Fibroblast of skin of right biceps (primary cell): ENCODE data around the gene DDT.
"Not testable (repeated sequence)": the region's sequence is repeated elsewhere in the genome, so short reads cannot be mapped to it uniquely, and the experiment has no call there.

ENCODE experiments used
- DNase-seq: peaks from one replicate; pipeline ENCODE4 v3.0.0-alpha.2; 2013

DDT gene

DNA sequence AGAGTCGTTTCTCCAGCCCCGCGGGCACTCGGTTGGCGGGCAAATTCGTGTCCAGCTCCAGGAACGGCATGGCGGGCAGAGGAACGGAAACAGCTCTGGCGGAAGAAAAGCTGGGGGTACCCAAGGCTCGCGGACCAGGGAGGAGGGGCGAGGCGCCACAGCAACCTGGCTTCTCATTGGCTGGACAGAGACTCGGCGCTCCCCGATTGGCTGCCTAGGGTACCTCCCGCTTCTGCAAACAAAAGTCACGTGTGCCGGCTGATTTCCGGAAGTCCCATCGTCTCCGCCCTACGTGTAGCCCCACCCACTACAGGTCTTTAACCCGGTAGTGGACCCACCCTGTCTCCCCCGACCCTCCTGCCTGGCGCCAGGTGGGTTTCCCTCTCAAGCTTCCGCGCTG lies at the start of gene DDT:
Gene DDT (minus strand): TSS at position 97 of the 400 bp plus-strand sequence. CDS start 27 bp downstream, at position 70.
- DNase-seq, result not testable (repeated sequence)

DNA sequence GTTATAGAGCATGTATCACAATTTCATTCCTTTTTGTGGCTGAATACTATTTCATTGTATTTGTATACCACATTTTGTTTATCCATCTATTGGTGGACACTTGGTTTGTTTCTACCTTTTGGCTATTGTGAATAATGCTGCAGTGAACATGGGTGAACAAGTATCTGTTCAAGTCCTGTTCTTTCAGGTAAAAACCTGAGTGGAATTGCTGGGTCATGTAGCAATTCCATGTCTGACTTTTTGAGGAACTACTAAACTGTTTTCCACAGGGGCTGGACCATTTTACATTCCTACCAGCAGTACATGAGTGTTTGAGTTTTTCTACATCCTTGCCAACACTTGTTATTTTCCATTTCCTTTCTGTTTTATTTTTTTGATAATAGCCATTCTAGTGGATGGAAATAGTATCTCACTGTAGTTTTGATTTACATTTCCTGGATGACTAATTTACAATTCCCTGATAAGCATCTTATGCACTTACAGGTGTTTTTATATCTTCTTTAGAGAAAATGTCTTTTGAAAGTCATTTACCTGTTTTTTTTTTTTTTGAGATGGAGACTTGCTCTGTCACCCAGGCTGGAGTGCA lies 49.1 kb upstream of the DDT start:
- DNase-seq, result no peak

DNA sequence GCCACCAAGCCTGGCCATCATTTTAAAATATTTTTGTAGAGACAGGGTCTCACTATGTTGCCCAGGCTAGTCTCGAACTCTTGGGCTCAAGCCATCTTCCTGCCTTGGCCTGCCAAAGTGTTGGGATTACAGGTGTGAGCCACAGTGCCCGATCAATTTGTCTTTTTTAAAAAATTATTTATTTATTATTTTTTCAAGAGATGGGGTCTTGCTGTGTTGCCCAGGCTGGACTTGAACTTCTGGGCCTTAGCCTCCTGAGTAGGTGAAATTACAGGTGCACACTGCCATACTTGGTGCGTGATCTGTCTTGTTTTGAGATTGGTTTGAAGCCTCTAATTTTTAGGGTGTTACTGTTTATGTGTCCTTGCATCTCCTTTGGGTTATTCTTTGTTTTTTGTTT lies 47.1 kb upstream of the DDT start:
- no peak for DNase-seq

DNA sequence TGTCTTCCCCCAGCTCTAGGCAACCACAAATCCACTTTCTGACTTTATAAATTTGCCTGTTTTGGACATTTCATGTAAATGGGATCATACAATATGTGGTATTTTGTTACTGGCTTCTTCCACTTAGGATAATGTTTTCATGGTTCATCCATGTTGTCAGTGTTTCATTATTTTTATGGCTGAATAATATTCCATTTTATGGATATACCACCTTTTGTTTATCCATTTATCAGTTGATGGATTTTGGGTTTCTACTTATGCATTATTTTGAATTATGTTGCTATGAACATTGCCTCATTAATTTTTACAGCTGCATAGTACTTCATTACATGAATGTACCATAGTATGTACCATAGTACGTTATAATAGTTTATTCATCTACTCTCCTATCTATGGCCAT lies 41.9 kb upstream of the DDT start:
- no peak for DNase-seq

DNA sequence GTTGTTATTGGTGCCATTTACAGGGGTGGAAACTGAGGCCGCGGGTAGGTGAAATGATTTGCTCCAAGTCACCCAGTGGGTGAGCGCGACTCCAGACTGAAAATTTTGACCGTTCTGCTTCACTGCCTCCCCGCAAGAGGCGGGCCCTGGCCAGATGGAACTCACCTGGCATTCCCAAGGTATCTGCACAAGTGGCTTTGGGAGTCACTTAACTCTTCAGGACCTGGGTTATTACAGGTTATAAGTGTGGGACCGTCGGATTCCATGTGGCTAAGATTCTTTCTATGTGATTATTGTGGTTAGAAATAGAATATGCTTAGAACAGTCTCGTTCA lies 37.5 kb upstream of the DDT start:
- no peak for DNase-seq

DNA sequence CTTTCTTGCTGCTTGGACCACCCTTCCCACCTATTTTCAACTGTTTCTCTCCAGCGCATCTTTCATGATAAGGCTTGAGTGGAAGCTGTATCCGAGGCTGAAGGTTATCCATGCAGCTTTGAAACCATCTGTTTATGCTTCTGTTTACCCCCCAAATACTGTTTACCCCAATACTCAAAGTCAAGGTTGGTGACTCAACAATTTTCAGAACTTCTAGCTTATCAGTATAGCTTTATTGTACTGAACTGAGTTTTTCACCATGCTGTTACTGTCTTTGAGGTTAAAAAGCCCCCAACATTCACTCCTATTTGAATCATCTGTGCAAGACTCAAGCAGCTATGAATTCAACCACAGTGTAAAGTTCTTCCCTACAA lies 35.8 kb upstream of the DDT start:
- DNase-seq, result no peak

DNA sequence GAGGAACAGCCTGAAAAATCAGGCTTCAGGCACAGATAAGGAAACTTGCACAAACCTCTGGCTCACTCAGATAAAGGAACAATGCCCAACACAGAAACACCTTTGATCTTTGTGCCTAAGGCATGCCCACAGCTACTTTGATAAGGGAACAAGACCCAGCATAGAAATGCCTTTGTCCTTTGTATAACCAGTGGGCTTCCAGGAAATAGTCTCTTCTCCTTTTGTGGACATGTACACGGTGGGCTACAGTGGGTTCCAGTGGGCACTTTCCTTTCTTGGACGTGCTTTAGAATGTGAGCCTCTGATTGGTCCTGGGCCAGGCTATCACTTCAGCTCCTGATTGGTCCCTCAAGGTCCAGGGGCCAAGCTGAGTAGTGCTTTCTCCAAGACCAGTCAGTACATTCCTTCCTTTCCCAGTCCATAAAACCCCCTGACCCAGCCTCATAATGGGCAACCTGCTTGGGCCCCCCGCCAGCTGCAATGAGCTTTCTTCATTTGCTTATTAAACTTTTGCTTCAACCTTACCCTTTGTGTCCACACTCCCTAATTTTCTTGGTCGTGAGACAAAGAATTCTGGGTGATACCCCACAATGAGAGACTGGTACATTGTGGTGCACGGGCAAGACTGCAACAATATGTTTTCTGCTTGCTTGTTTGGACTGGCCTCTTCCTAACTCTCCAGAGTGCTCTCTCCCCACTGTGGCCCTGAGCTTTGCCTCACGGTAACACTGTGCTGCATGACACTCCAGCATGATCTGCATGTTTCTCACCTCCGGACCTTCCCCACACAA lies 35.2 kb upstream of the DDT start:
- DNase-seq, result no peak

DNA sequence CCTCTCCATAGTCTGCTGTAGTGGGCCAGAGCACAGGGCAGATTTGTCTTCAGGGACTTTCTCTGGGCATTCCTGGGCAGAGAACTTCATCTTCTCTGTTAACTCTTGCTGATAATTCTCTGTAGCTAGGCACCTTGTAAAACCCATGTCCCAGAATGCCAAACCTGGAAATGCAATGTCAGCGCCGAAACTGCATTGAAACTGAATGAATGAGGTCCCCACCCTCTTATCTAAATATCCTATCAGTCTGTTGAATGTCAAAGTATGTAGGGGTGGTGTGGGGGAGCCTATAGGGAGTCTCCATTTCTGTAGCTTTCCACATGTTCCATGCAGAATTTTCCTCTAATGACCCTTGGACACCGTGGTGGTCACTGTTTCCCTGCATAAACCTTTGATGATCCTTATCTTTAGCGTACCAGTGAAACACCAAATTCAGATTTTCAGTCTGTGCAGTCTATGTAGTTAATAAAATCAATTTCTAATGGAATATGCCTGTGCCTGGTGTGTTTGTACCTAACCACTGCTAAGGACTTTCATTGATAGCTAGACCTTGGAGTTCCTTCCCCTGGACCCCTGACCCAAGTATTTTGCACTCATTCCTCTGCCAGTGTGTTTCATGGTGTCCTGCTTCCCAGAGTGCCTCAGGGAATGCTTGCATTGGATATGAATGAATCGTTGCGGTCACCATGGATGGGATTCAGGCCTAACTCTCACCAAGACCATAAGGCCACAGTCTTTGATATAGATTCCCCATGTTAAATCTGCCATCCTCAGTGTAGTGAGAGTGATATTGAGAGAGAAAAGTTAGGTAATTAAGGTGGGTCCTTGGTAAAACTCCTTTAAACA lies 34.4 kb upstream of the DDT start:
- no peak for DNase-seq

DNA sequence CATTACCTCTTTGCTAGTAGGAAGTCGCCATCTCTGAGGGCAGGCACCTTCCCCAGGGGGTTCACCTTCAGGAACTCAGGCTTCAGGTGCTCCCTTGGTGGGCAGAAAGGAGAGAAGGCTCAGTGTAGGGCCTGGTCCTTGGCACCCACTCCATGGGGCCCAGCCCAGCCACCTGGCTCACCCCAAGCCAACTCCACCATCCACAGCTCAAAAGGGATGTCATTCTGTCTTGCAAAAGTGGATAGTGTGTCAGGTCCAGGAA lies 33.7 kb upstream of the DDT start:
- DNase-seq, result no peak

DNA sequence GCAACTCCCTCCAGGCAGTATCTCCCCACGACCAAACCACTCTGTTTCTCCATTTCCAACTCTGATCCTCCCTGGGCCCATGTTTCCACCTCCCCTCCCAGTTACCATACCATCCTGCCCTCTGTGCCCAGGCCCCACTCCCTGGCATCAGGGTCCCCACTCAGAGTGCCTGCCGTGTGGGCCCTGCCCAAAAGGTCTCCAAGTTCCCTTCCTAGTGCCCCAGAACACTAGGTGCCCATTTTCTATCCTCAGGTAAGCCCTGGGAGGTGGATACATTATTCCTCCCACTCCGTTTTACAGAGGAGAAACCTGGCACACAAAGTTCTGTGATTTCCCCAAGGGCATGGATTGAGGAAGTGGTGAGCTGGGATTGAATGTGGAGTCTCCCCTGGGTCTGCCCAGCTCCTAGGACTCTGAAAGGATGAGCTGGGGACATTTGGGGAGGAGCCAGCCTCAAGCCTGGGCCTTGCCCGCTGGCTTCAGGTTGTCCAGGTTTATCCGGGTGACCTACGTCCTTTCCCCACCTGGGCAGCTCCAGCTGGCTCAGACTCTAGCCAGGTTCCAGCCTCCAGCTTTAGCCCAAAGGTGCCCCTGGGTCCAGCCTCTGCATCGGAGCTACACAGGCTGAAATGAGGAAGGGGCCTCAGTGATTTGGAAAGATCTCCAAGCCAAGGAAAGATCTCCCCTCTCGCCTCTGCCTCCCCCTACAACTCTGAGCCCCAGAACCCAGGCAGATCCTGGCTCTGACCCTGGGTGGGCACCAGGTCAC lies 33.2 kb upstream of the DDT start:
- no peak for DNase-seq

DNA sequence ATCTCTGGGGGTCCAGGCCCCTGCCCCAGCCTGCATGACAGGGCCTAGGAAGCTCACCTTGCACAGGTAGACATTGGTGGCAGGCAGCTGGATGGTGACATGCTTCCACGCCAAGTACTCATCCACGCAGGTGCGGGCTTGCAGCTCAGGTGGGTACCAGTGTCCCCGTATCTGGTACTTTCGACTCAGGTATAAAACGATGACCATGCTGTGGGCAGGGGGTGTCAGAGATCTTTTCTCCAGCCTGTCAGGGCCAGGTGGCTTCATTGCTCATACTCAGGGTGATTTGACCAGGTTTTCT lies 32.6 kb upstream of the DDT start:
- no peak for DNase-seq

DNA sequence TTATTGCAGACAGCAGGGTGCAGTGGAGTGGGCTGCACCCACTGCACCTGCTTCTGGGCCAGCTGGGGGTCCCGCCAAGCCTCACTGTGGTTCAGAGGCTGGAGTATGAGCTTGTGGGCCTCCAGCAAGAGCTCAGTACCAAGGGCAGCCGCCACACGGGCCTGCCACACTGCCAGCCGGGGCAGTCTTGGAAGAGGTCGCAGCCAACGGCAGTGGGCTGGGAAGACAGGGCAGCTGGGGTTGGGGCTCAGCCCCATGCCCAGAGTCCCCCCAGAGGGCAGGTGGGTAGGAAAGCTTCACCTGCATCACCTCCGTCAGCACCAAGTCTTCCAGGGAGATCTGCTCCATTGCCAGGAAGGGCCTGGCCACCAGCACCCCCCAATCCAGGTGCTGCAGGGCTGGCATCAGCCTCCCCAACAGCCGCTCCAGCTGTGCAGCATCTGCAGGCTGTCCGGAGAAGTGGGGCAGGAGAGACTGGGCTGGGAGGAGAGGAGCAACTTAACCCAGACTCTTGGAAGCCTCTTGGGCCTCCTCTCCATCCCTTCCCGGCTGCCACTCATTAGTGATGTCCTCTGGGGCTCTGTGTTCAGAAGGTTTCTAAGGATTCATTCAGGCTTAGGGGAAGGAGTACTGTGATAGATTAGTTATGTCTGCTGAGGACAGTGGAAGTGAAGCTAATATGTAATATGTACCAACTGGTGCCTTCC lies 32.1 kb upstream of the DDT start:
- no peak for DNase-seq

DNA sequence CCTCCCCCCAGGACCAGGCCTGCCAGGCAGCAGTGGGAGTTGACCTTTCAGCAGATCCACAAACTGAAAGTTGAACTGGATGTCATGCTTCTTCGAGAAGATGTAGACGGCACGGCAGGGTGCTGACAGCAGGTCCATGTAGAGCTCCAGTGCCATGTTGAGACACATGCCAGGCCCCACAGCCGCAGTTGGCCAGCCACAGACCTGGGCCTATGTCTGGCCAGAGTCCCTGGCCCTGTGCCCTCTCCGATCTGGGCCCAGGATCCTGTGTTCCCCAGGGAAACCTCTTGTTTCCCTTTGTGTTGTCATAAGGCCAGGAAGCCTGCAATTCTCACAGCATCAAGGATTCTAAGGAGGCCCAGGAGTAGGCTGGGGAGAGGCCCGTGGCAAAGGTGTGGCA lies 31.0 kb upstream of the DDT start, which contains the start of gene GSTT4:
Gene GSTT4 (minus strand): TSS at position 253 of the 400 bp plus-strand sequence. CDS start 97 bp downstream, at position 156.
- no peak for DNase-seq

DNA sequence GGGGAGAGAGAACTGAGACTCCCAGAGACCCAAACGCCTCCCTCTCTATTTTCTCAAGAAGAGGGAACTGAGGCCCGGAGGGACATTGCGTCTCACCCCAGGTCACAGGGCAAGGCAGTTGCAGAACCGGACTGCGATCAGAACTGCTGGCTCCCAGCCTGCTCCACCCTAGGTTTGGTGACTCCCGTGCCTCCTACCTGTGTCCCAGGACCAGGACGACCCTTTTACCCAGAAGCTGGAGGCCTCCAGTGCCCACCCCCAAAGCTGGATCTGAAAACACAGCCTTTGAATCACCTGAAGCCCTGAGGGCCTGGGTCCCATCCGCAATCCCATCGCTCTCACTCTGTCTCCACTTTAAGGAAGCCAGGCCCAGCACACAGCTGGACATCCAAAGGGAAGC lies 29.6 kb upstream of the DDT start:
- DNase-seq, result no peak

DNA sequence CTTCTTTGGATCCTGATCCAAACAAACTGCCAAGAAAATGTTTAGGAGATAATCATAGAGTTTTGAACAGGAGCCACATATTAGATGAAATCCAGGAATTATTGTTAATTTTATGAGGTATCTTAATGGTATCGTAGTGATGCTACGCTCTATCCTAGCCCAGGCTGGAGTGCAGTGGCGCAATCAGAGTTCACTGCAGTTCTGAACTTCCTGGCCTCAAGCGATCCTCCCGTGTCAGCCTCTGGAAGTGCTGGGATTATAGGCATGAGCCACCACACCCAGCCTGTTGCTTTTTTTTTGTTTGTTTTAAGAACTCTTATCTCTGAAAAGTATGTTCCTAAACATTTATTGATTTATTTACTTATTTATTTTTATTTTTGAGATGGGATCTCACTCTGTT lies 28.6 kb upstream of the DDT start:
- DNase-seq, result no peak

DNA sequence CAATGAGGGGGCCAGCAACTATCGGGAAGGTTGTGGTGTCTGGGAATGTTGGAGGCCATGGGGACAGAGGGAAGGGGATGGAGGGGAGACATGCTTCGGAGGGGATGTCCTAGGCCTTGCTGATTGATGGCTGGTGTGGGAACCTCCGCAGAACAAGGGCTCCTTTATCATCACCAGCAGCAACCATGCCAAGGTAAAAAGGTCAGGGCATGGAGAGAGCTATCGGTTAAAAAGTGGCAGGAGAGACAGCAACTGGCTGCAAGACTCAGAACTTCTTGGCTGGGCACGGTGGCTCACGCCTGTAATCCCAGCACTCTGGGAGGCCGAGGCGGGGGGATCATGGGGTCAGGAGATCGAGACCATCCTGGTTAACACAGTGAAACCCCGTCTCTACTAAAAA lies 28.0 kb upstream of the DDT start:
- no peak for DNase-seq

DNA sequence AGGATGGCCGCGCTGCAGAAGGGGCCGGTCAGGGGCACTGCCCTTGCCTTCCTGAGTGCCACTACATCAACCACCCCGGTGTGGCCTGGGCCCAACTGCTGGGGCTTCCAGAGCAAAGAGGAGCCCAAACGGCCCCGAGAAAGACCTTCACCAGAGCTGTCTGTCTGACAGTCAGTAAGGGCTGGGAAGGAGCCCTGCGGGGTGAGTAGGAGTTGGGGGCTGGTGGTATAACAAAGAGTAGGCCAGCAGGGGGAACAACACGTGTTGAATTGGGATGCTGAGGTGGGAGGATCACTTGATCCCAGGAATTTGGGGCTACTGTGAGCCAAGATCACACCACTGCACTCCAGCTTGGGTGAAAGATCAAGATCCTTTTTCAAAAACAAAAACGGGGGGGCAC lies 27.1 kb upstream of the DDT start:
- no peak for DNase-seq

DNA sequence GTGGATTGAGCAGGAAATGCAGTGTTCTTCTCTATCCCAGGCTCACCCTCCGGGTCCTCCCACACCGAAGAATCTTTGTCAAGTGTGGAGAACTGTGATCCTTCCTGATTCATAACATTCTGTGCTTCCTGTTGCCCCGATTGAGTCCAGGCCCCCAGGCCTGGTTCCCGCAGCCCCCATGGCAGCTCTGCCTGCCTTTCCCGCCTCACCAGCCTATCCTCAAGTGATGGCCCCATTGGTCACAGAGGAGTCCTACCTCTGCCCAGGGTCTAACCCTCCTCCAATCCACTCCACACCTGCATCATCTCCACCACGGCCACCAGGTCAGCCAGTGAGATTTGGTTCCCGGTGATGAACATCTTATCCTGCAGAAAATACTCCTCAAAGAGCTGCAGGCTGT lies 25.5 kb upstream of the DDT start:
- DNase-seq, result not testable (repeated sequence)

DNA sequence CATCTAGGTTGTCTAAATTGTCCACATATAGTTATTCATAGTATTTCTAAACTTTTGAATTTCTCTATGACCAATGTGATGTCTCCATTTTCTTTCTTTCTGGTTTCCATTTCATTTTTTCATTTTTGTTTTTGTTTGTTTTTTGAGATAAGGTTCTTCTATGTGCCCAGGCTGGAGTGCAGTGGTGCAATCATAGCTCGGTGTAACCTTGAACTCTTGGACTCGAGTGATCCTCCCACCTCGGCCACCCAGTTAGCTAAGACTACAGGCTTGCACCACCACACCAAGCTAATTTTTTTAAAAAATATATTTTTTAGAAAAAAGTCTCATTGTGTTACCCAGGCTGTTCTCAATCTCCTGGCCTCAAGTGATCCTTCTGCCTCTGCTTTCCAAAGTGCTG lies 22.9 kb upstream of the DDT start:
- DNase-seq, result no peak

DNA sequence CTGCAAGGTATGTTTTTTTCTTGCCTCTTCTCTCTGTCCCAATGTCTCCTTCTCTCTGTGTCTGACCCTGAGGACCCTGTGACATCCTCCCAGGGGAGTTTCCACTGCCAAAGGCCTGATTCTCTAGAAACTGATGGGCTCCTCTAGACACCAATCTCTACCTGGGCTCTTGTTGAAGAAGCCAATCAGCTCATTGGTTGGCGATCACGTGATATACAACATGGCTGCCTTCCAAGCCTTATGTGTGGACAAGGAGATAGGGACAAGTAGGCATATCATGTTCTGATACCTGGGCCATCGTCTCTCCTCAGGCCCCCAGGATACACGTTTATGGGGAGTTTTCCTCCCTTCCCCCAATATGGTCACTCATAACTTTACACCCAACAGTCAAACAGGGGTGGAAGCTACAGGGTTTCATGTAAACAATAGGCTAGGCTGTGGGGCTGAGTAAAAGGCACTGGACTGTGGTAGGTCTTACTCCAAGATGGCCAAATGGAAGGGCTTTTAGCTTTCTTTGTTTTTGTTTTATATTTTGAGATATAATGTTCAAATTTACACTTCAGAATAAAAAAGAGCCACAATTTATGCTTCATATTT lies 19.4 kb upstream of the DDT start:
- DNase-seq, result not testable (repeated sequence)

DNA sequence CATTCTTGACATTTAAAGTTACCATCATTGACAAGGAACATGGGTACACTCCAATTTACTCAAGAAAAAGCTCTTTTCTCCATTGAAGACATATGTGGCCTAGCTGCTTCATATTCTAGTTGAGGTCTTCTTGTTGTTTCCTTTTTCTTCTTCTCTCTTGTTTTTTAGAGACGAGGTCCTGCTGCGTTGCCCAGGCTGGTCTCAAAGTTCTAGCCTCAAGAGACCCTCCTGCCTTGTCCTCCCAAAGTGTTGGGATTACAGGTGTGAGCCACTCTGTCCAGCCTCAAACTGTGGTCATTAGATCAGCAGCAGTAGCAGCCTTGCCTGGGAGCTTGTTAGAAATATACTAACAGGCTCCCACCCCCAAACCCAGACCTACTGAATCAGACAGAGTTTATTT lies 18.8 kb upstream of the DDT start:
- DNase-seq, result not testable (repeated sequence)

DNA sequence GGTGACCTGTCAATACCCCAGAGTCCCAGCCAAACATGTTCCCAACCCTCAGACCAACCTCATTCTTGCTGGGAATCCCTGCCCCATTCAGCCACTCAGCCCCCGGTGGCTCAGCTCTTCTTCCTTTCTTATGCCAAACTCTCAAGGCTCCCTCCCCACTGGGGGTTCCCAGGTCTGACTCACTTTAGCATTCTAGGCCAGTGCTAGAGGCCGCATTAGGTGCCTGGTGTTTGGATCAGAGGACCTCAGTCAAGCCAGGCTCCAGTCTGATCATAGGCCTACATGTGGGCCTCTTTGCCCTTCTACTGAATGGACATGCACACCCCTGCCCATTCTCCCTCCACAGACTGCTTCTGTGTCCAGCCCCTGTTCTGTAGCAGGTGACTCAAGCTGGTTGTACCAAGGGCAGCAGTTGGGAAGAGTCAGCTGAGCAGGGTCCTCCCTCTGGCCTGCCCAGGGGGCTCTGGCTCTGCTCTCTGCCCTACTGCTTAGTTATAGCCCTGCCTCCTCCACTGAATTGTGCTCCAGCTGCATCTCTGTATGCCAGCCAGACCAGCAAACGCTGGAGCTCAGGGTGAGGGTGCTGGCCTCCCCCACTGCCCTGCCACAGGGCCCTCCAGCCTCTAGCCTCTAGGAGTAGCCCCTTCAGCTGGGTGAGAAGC lies 15.5 kb upstream of the DDT start:
- DNase-seq, result not testable (repeated sequence)
